ENCODE results near the gene MED27. TPM values are rescaled to one million over a fixed set of nuclear protein-coding genes. Genes with fewer than 3 reads are reported as not detected.

Gene MED27
- total RNA-seq, 4 donors from 2014 or later: 8.2 to 18.9 (median 11.8) TPM

GRCh38 chr9:132094314-132094791, 14.7 kb upstream of the MED27 start:
- no peaks in the 10 kb centered on the region for H3K4me1 ChIP-seq
- no peaks in the 10 kb centered on the region for H3K9me3 ChIP-seq
- no peak for DNase-seq (ENCODE audit: low spot score in 2 of 2)
- H3K4me3 ChIP-seq: no peak overlapping the region
- no peak overlapping the region for H3K27ac ChIP-seq
- peaks cover 0 to 7% of the 10 kb centered on the region in 2 donors for H3K27me3 ChIP-seq
- no peaks in the 10 kb centered on the region for H3K36me3 ChIP-seq
- TF ChIP-seq EP300 (IDR thresholded peaks at IDR 0.05) (no peak), CTCF (IDR thresholded peaks at IDR 0.05) (no peak), POLR2A (IDR thresholded peaks at IDR 0.05) (no peak)
- WGBS, 2 donors: 27 to 28% methylated on average over 2 of the region's 2 CpGs

- H3K36me3 ChIP-seq: no peaks in the 10 kb centered on the region
- WGBS, 2 donors: 70 to 75% methylated on average over 5 of the region's 5 CpGs
- H3K4me3 ChIP-seq: no peak overlapping the region
- TF ChIP-seq POLR2A (IDR thresholded peaks at IDR 0.05): no peak
- TF ChIP-seq CTCF (IDR thresholded peaks at IDR 0.05): no peak
- TF ChIP-seq EP300 (IDR thresholded peaks at IDR 0.05): no peak
- DNase-seq (ENCODE audit: low spot score in 2 of 2): no peak
- H3K9me3 ChIP-seq: no peaks in the 10 kb centered on the region
- H3K27ac ChIP-seq: no peak overlapping the region
- H3K4me1 ChIP-seq: no peaks in the 10 kb centered on the region
- H3K27me3 ChIP-seq: peaks cover 0 to 10% of the 10 kb centered on the region in 2 donors
Observed at GRCh38 chr9:132090771-132091170, 11.1 kb upstream of the MED27 start.

GRCh38 chr9:132087438-132088030, 7.9 kb upstream of the MED27 start:
- WGBS, 2 donors: 44 to 48% methylated on average over 7 of the region's 7 CpGs
- TF ChIP-seq EP300 (IDR thresholded peaks at IDR 0.05) (no peak), CTCF (IDR thresholded peaks at IDR 0.05) (no peak), POLR2A (IDR thresholded peaks at IDR 0.05) (no peak)
- Histone ChIP-seq H3K36me3 (no peaks in the 10 kb centered on the region), H3K27ac (no peak overlapping the region), H3K4me1 (no peaks in the 10 kb centered on the region), H3K9me3 (no peaks in the 10 kb centered on the region), H3K27me3 (peaks cover 0 to 10% of the 10 kb centered on the region in 2 donors), H3K4me3 (no peak overlapping the region)
- DNase-seq (ENCODE audit: low spot score in 2 of 2): no peak

GRCh38 chr9:132082188-132082587, 2.5 kb upstream of the MED27 start:
- 67 to 70% methylated on average over 5 of the region's 5 CpGs for WGBS, 2 donors

More at GRCh38 chr9:132082188-132082587, 2.5 kb upstream of the MED27 start:
- peaks cover 0 to 6% of the 10 kb centered on the region in 2 donors for H3K27me3 ChIP-seq
- TF ChIP-seq EP300 (IDR thresholded peaks at IDR 0.05) (no peak), POLR2A (IDR thresholded peaks at IDR 0.05) (no peak), CTCF (IDR thresholded peaks at IDR 0.05) (no peak)
- no peak overlapping the region for H3K27ac ChIP-seq
- no peak overlapping the region for H3K4me3 ChIP-seq
- H3K4me1 ChIP-seq: peaks cover 0 to 24% (median 5%) of the 10 kb centered on the region in 4 donors
- H3K36me3 ChIP-seq: peaks cover 0 to 2% (median 0%) of the 10 kb centered on the region in 3 donors
- DNase-seq (ENCODE audit: low spot score in 2 of 2): no peak
- no peaks in the 10 kb centered on the region for H3K9me3 ChIP-seq
